Activated B cell treated with CpG ODN at 0.5 μM for 24 hours (primary cell): ENCODE measurements around the gene B4GALNT4. TPM values are rescaled to one million over a fixed set of nuclear protein-coding genes. Genes with fewer than 3 reads are reported as not detected.

Experiments used
- ATAC-seq: fragments of 200-7000 bp; cut with Tn5 transposase; one replicate; pipeline ENCODE4 v1.10.0; 2021; ENCODE audit warnings: low read depth, mild to moderate bottlenecking, moderate library complexity
- CTCF ChIA-PET: fragments of 350-600 bp; sonication (Branson Sonifier 250); formaldehyde crosslinking; loops from one replicate; lab custom pipeline; 2021; ENCODE audit warnings: antibody characterized with exemption; lab: Charles Lee
- POLR2A ChIA-PET: fragments of 350-600 bp; sonication (Branson Sonifier 250); formaldehyde crosslinking; loops from one replicate; lab custom pipeline; 2021; ENCODE audit warnings: antibody characterized with exemption; lab: Charles Lee
- DNase-seq: peaks from one replicate; pipeline ENCODE4 v3.0.0; 2022
- H3K27ac Mint-ChIP-seq: one replicate; pipeline ENCODE4 v1.8.0; 2020; ENCODE audit warnings: mixed read lengths
- H3K27me3 Mint-ChIP-seq: one replicate; pipeline ENCODE4 v1.8.0; 2021; ENCODE audit warnings: mixed read lengths
- H3K36me3 Mint-ChIP-seq: one replicate; pipeline ENCODE4 v1.8.0; 2021; ENCODE audit warnings: low read depth, mixed read lengths
- H3K4me1 Mint-ChIP-seq: one replicate; pipeline ENCODE4 v1.8.0; 2021; ENCODE audit warnings: mixed read lengths
- H3K4me3 Mint-ChIP-seq: one replicate; pipeline ENCODE4 v1.8.0; 2020; ENCODE audit warnings: mild to moderate bottlenecking, mixed read lengths
- H3K9me3 Mint-ChIP-seq: one replicate; pipeline ENCODE4 v1.8.0; 2020; ENCODE audit warnings: mixed read lengths
- intact Hi-C: fragments of 100-400 bp; cut with micrococcal nuclease; formaldehyde crosslinking; loops from one replicate; pipeline ENCODE4 v1.15.1; 2024
- total RNA-seq: library from RNA; stranded (reverse); gene quantifications from 2 replicates; pipeline ENCODE4 v1.2.3, GENCODE V29; 2022
- TF ChIP-seq, protein P1 (sequence below): fragments of 200-600 bp; IDR thresholded peaks from one replicate; pipeline ENCODE4 v1.8.0; 2022; ENCODE audit warnings: antibody characterized with exemption, mild to moderate bottlenecking

B4GALNT4 gene
- total RNA-seq, 1 donor from 2014 or later: not detected

- ChIA-PET POLR2A (no interaction called here), CTCF (no interaction called here)
- no peaks in the 10 kb centered on the region for H3K9me3 Mint-ChIP-seq
- H3K36me3 Mint-ChIP-seq: no peaks in the 10 kb centered on the region
- H3K27ac Mint-ChIP-seq: no peak overlapping the region
- no peak overlapping the region for H3K4me3 Mint-ChIP-seq
- H3K27me3 Mint-ChIP-seq: peaks cover 3% of the 10 kb centered on the region
- no peaks in the 10 kb centered on the region for H3K4me1 Mint-ChIP-seq
- ATAC-seq: no peak
- intact Hi-C loops: no loop called here
- no peak for DNase-seq
- TF ChIP-seq, protein P1, sequence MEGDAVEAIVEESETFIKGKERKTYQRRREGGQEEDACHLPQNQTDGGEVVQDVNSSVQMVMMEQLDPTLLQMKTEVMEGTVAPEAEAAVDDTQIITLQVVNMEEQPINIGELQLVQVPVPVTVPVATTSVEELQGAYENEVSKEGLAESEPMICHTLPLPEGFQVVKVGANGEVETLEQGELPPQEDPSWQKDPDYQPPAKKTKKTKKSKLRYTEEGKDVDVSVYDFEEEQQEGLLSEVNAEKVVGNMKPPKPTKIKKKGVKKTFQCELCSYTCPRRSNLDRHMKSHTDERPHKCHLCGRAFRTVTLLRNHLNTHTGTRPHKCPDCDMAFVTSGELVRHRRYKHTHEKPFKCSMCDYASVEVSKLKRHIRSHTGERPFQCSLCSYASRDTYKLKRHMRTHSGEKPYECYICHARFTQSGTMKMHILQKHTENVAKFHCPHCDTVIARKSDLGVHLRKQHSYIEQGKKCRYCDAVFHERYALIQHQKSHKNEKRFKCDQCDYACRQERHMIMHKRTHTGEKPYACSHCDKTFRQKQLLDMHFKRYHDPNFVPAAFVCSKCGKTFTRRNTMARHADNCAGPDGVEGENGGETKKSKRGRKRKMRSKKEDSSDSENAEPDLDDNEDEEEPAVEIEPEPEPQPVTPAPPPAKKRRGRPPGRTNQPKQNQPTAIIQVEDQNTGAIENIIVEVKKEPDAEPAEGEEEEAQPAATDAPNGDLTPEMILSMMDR: no peak
Measured at GRCh38 chr11:394858-395655, 25.8 kb downstream of the B4GALNT4 start.

DNA sequence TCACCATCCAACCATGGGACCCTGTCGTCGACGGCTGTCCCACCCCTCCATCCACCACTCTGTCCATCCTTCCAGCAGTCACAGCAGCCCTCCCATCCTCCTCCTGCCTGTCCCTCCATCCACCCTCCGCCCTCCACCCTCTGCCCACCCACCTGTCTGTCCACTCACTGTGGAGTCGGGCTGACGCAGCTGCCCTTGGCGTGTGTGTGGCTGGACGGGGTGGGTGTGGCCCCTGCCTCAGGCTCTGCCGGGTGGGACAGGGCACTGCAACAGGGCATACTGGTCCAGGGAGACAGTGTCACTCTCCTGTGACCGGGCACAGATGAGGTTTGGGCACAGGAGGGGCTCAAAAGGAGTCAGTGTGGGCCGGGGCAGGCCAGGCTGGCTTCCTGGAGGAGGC is 26.6 kb downstream of the B4GALNT4 start:
- intact Hi-C loops: no loop called here
- Mint-ChIP-seq H3K36me3 (no peaks in the 10 kb centered on the region), H3K27ac (no peak overlapping the region)

GRCh38 chr11:396511-396947 is 27.2 kb downstream of the B4GALNT4 start:
- DNase-seq: no peak
- no peaks in the 10 kb centered on the region for H3K4me1 Mint-ChIP-seq
- ChIA-PET CTCF (interaction anchor here (1.1 to 1.5 kb wide), 4 partner anchors 71 to 146 kb away, joined by 3 to 8 read pairs (median 4); no protein-coding TSS in a partner anchor), POLR2A (interaction anchor here (0.9 to 1.0 kb wide), 3 partner anchors 11 to 41 kb away, joined by 3 to 4 read pairs (median 3); partner anchors contain the start of gene SIGIRR)
- no peak overlapping the region for H3K27ac Mint-ChIP-seq
- peaks cover 3% of the 10 kb centered on the region for H3K27me3 Mint-ChIP-seq
- ATAC-seq: peak; percentile 32
- H3K4me3 Mint-ChIP-seq: no peak overlapping the region
- H3K36me3 Mint-ChIP-seq: no peaks in the 10 kb centered on the region
- intact Hi-C loops: no loop called here
- TF ChIP-seq, protein P1: no peak
- H3K9me3 Mint-ChIP-seq: no peaks in the 10 kb centered on the region

More for the DNA sequence above, 26.6 kb downstream of the B4GALNT4 start:
- no peak for DNase-seq
- TF ChIP-seq, protein P1: no peak
- no peaks in the 10 kb centered on the region for H3K9me3 Mint-ChIP-seq
- CTCF ChIA-PET: interaction anchor here (1.5 kb wide), 1 partner anchor 91 kb away, joined by 8 read pairs; no protein-coding TSS in a partner anchor
- POLR2A ChIA-PET: interaction anchor here (0.9 to 1.0 kb wide), 2 partner anchors 19 to 41 kb away, joined by 3 read pairs; partner anchors contain the start of gene SIGIRR
- H3K4me3 Mint-ChIP-seq: no peak overlapping the region
- H3K27me3 Mint-ChIP-seq: peaks cover 3% of the 10 kb centered on the region
- no peak for ATAC-seq
- H3K4me1 Mint-ChIP-seq: no peaks in the 10 kb centered on the region

DNA sequence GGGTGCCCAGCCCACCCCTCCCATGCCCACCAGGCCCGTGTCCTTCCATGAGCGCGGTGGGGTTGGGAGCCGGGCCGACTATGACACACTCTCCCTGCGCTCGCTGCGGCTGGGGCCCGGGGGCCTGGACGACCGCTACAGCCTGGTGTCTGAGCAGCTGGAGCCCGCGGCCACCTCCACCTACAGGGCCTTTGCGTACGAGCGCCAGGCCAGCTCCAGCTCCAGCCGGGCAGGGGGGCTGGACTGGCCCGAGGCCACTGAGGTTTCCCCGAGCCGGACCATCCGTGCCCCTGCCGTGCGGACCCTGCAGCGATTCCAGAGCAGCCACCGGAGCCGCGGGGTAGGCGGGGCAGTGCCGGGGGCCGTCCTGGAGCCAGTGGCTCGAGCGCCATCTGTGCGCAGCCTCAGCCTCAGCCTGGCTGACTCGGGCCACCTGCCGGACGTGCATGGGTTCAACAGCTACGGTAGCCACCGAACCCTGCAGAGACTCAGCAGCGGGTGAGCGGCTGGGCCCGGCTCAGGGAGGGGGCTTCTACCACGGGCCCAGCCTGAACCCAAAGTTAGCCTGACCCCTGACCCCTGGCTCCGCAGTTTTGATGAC is 27.7 kb downstream of the B4GALNT4 start:
- H3K9me3 Mint-ChIP-seq: no peaks in the 10 kb centered on the region
- ChIA-PET POLR2A (interaction anchor here (0.9 to 1.0 kb wide), 3 partner anchors 10 to 42 kb away, joined by 3 to 4 read pairs (median 3); partner anchors contain the start of gene SIGIRR), CTCF (interaction anchor here (1.1 to 1.5 kb wide), 4 partner anchors 72 to 147 kb away, joined by 3 to 8 read pairs (median 4); no protein-coding TSS in a partner anchor)
- ATAC-seq (peak; percentile 93), DNase-seq (peak; percentile 56)
- H3K4me3 Mint-ChIP-seq: peak overlapping the region; percentile 24
- H3K27ac Mint-ChIP-seq: no peak overlapping the region
- H3K4me1 Mint-ChIP-seq: no peaks in the 10 kb centered on the region
- H3K36me3 Mint-ChIP-seq: no peaks in the 10 kb centered on the region
- TF ChIP-seq, protein P1: no peak
- peaks cover 3% of the 10 kb centered on the region for H3K27me3 Mint-ChIP-seq
- intact Hi-C loops: no loop called here
